ENCODE measurements around the gene MNT. TPM values are rescaled to one million over a fixed set of nuclear protein-coding genes. Genes with fewer than 3 reads are reported as not detected.

Gene MNT
- total RNA-seq, 1 donor from 2014 or later, result 4.9 TPM

- Histone ChIP-seq H3K9me3 (no peaks in the 10 kb centered on the region), H3K27me3 (no peaks in the 10 kb centered on the region), H3K36me3 (peaks cover 0 to under 1% of the 10 kb centered on the region in 2 donors), H3K4me1 (peaks cover 41 to 66% of the 10 kb centered on the region in 2 donors), H3K4me3 (no peak overlapping the region), H3K27ac (peak overlapping the region; percentile 97 to 98)
- intact Hi-C loops (cut with DNase I), result loop anchor here (5.0 to 10.0 kb wide), 4 partner anchors 92 to 1270 kb away; partner anchors contain the start of genes CLUH, EMC6, HIC1 and SMG6
- no peak for TF ChIP-seq CTCF (IDR thresholded peaks at IDR 0.05)
- DNase-seq (ENCODE audit: low spot score in 2 of 2), result no peak
Measured at GRCh38 chr17:2394775-2395201, 6.1 kb downstream of the MNT start.

- peak overlapping the region; percentile 97 to 98 for H3K27ac ChIP-seq
- DNase-seq (ENCODE audit: low spot score in 2 of 2), result no peak
- no peak for TF ChIP-seq CTCF (IDR thresholded peaks at IDR 0.05)
- peaks cover 40 to 66% of the 10 kb centered on the region in 2 donors for H3K4me1 ChIP-seq
- H3K9me3 ChIP-seq, result no peaks in the 10 kb centered on the region
- no peaks in the 10 kb centered on the region for H3K27me3 ChIP-seq
- peak overlapping the region; percentile 68 to 77 for H3K4me3 ChIP-seq
- intact Hi-C loops (cut with DNase I), result loop anchor here (1.0 to 10.0 kb wide), 6 partner anchors 7 to 1271 kb away; partner anchors contain the start of genes CLUH, EMC6, HIC1 and MNT
- peaks cover 0 to 4% of the 10 kb centered on the region in 2 donors for H3K36me3 ChIP-seq
Measured at GRCh38 chr17:2393954-2394749, 6.7 kb downstream of the MNT start.

GRCh38 chr17:2393174-2393953 is 7.5 kb downstream of the MNT start:
- Histone ChIP-seq H3K9me3 (no peaks in the 10 kb centered on the region), H3K4me3 (peak overlapping the region; percentile 68 to 77), H3K4me1 (peaks cover 35 to 63% of the 10 kb centered on the region in 2 donors), H3K27ac (peak overlapping the region; percentile 98 to 99), H3K36me3 (peaks cover 0 to 4% of the 10 kb centered on the region in 2 donors), H3K27me3 (no peaks in the 10 kb centered on the region)
- intact Hi-C loops (cut with DNase I), result loop anchor here (1.0 to 10.0 kb wide), 6 partner anchors 8 to 1271 kb away; partner anchors contain the start of genes CLUH, EMC6, HIC1 and MNT
- no peak for TF ChIP-seq CTCF (IDR thresholded peaks at IDR 0.05)
- DNase-seq (ENCODE audit: low spot score in 2 of 2), result peak; percentile 56 to 93

- intact Hi-C loops (cut with DNase I), result loop anchor here (1.0 to 10.0 kb wide), 7 partner anchors 9 to 1272 kb away; partner anchors contain the start of genes CLUH, EMC6, HIC1 and MNT
- H3K4me1 ChIP-seq, result peaks cover 28 to 54% of the 10 kb centered on the region in 2 donors
- peak overlapping the region; percentile 98 to 99 for H3K27ac ChIP-seq
- TF ChIP-seq CTCF (IDR thresholded peaks at IDR 0.05), result no peak
- DNase-seq (ENCODE audit: low spot score in 2 of 2), result peak; percentile 74 to 98
- H3K4me3 ChIP-seq, result peak overlapping the region; percentile 68 to 77
- no peaks in the 10 kb centered on the region for H3K27me3 ChIP-seq
- H3K9me3 ChIP-seq, result no peaks in the 10 kb centered on the region
- H3K36me3 ChIP-seq, result peaks cover 6 to 7% of the 10 kb centered on the region in 2 donors
Measured at GRCh38 chr17:2392252-2393173, 8.3 kb downstream of the MNT start.

Data from ascending aorta (tissue), 2 donors.